Mesendoderm (in vitro differentiated cells): Measurements from ENCODE around the gene RBBP4.
A peak's percentile ranks its signal among the peaks of the same experiment; 100 is the strongest.

Experiments
- DNase-seq: peaks from one replicate; pipeline ENCODE4 v3.0.0; 2013
- H2AK5ac ChIP-seq: 2 replicates; pipeline ENCODE4 v1.6.1; 2013; ENCODE audit warnings: low read length, inconsistent platforms
- H2BK120ac ChIP-seq: 2 replicates; pipeline ENCODE4 v1.6.1; 2013; ENCODE audit warnings: low read depth, mild to moderate bottlenecking, low read length, moderate library complexity, mixed read lengths
- H2BK15ac ChIP-seq: replicated peaks from 2 replicates; pipeline ENCODE4 v1.6.1; 2013; ENCODE audit warnings: low read depth, mild to moderate bottlenecking, moderate library complexity
- H2BK5ac ChIP-seq: 2 replicates; pipeline ENCODE4 v1.6.1; 2013; ENCODE audit warnings: low read length, inconsistent platforms
- H3K18ac ChIP-seq: 2 replicates; pipeline ENCODE4 v1.6.1; 2013; ENCODE audit warnings: mild to moderate bottlenecking, low read length, mixed read lengths
- H3K23ac ChIP-seq: one replicate; pipeline ENCODE4 v1.6.1; 2013; ENCODE audit warnings: low read length
- H3K27ac ChIP-seq: 2 replicates; pipeline ENCODE4 v1.5.1; 2013; ENCODE audit warnings: low read depth, mild to moderate bottlenecking, inconsistent platforms, low read length, moderate library complexity
- H3K27me3 ChIP-seq: 2 replicates; pipeline ENCODE4 v1.6.1; 2013; ENCODE audit warnings: low read length, control low read depth, mild to moderate bottlenecking, inconsistent platforms; ENCODE audit not compliant: insufficient read depth, poor library complexity
- H3K36me3 ChIP-seq: 2 replicates; pipeline ENCODE4 v1.6.1; 2013; ENCODE audit warnings: low read length, inconsistent platforms; ENCODE audit not compliant: control insufficient read depth, insufficient read depth
- H3K4ac ChIP-seq: one replicate; pipeline ENCODE4 v1.6.1; 2013; ENCODE audit warnings: low read depth, mild to moderate bottlenecking, low read length, moderate library complexity
- H3K4me1 ChIP-seq: 2 replicates; pipeline ENCODE4 v1.6.1; 2013; ENCODE audit warnings: low read depth, low read length, inconsistent platforms; ENCODE audit not compliant: control insufficient read depth
- H3K4me2 ChIP-seq: 2 replicates; pipeline ENCODE4 v1.6.1; 2013; ENCODE audit warnings: low read length
- H3K4me3 ChIP-seq: 2 replicates; pipeline ENCODE4 v1.5.1; 2013; ENCODE audit warnings: mild to moderate bottlenecking, low read length
- H3K56ac ChIP-seq: one replicate; pipeline ENCODE4 v1.6.1; 2013; ENCODE audit warnings: low read length
- H3K79me1 ChIP-seq: 2 replicates; pipeline ENCODE4 v1.6.1; 2013; ENCODE audit warnings: low read length, inconsistent platforms
- H3K79me2 ChIP-seq: 2 replicates; pipeline ENCODE4 v1.6.1; 2013; ENCODE audit warnings: mild to moderate bottlenecking, low read length; ENCODE audit not compliant: control insufficient read depth, insufficient read depth
- H3K9ac ChIP-seq: 2 replicates; pipeline ENCODE4 v1.6.1; 2013; ENCODE audit warnings: low read length, inconsistent platforms
- H4K5ac ChIP-seq: one replicate; pipeline ENCODE4 v1.6.1; 2013; ENCODE audit warnings: low read length
- H4K8ac ChIP-seq: one replicate; pipeline ENCODE4 v1.6.1; 2013; ENCODE audit warnings: low read depth, mild to moderate bottlenecking, control low read depth, low read length, moderate library complexity
- WGBS: extraction: QIAGEN DNeasy Blood & Tissue Kit; methylation state at CpG from one replicate; pipeline ENCODE4 v1.1.7; 2013; ENCODE audit warnings: low lambda C conversion rate, missing lambda C conversion rate; ENCODE audit not compliant: insufficient coverage; ENCODE audit errors: extremely low coverage; 5-methylcytosine and 5-hydroxymethylcytosine counted together

Gene RBBP4

GRCh38 chr1:32719681-32720275, 68.8 kb downstream of the RBBP4 start:
- H3K79me2 ChIP-seq: no peaks in the 10 kb centered on the region
- no peaks in the 10 kb centered on the region for H3K27me3 ChIP-seq
- no peak overlapping the region for H2BK5ac ChIP-seq
- H4K8ac ChIP-seq: no peak overlapping the region
- H3K4me2 ChIP-seq: no peak overlapping the region
- H3K4me1 ChIP-seq: peaks cover 5% of the 10 kb centered on the region
- H3K9ac ChIP-seq: no peak overlapping the region
- H2AK5ac ChIP-seq: no peak overlapping the region
- H3K36me3 ChIP-seq: no peaks in the 10 kb centered on the region
- H3K4ac ChIP-seq: no peak overlapping the region
- no peak for DNase-seq
- H3K79me1 ChIP-seq: no peaks in the 10 kb centered on the region
- no peak overlapping the region for H3K18ac ChIP-seq
- no peak overlapping the region for H3K27ac ChIP-seq
- no peak overlapping the region for H3K56ac ChIP-seq
- H2BK15ac ChIP-seq: no peak overlapping the region
- no peak overlapping the region for H4K5ac ChIP-seq
- H3K23ac ChIP-seq: no peak overlapping the region
- no peak overlapping the region for H2BK120ac ChIP-seq
- no CpG with 5 or more reads among the region's 4 CpGs for WGBS
- no peak overlapping the region for H3K4me3 ChIP-seq

- H2BK15ac ChIP-seq: no peak overlapping the region
- no CpG with 5 or more reads among the region's 14 CpGs for WGBS
- H2AK5ac ChIP-seq: peak overlapping the region; percentile 45
- H4K5ac ChIP-seq: no peak overlapping the region
- peak overlapping the region; percentile 40 for H3K9ac ChIP-seq
- peak overlapping the region; percentile 80 for H3K56ac ChIP-seq
- H3K79me2 ChIP-seq: no peaks in the 10 kb centered on the region
- peak overlapping the region; percentile 40 for H3K4ac ChIP-seq
- H4K8ac ChIP-seq: no peak overlapping the region
- no peak overlapping the region for H3K23ac ChIP-seq
- peak overlapping the region; percentile 23 for H2BK120ac ChIP-seq
- no peaks in the 10 kb centered on the region for H3K79me1 ChIP-seq
- H3K27me3 ChIP-seq: no peaks in the 10 kb centered on the region
- DNase-seq: peak; percentile 96
- H3K4me1 ChIP-seq: peaks cover 7% of the 10 kb centered on the region
- no peak overlapping the region for H3K4me2 ChIP-seq
- H3K36me3 ChIP-seq: no peaks in the 10 kb centered on the region
- no peak overlapping the region for H3K4me3 ChIP-seq
- H3K27ac ChIP-seq: peak overlapping the region; percentile 15
- peak overlapping the region; percentile 12 for H3K18ac ChIP-seq
- H2BK5ac ChIP-seq: peak overlapping the region; percentile 96
Observed at GRCh38 chr1:32724678-32725614, 73.9 kb downstream of the RBBP4 start.

- Histone ChIP-seq H2AK5ac (peak overlapping the region; percentile 45), H3K36me3 (no peaks in the 10 kb centered on the region), H3K27me3 (no peaks in the 10 kb centered on the region), H3K23ac (no peak overlapping the region), H3K9ac (no peak overlapping the region), H3K56ac (peak overlapping the region; percentile 80), H2BK15ac (no peak overlapping the region), H3K4me2 (no peak overlapping the region), H3K27ac (no peak overlapping the region), H3K18ac (peak overlapping the region; percentile 12), H4K5ac (no peak overlapping the region), H3K79me2 (no peaks in the 10 kb centered on the region), H3K4me1 (peaks cover 7% of the 10 kb centered on the region), H4K8ac (no peak overlapping the region), H3K4me3 (no peak overlapping the region), H2BK5ac (peak overlapping the region; percentile 96), H3K4ac (peak overlapping the region; percentile 21), H2BK120ac (peak overlapping the region; percentile 23), H3K79me1 (no peaks in the 10 kb centered on the region)
- DNase-seq: no peak
- no CpG with 5 or more reads among the region's 3 CpGs for WGBS
Observed at GRCh38 chr1:32725615-32725982, 74.6 kb downstream of the RBBP4 start.

GRCh38 chr1:32727876-32728275, 76.9 kb downstream of the RBBP4 start:
- Histone ChIP-seq H3K79me1 (no peaks in the 10 kb centered on the region), H4K5ac (no peak overlapping the region)

GRCh38 chr1:32728413-32729077, 77.5 kb downstream of the RBBP4 start:
- no peak overlapping the region for H3K56ac ChIP-seq
- H3K18ac ChIP-seq: no peak overlapping the region
- H2BK120ac ChIP-seq: no peak overlapping the region
- H4K5ac ChIP-seq: no peak overlapping the region
- no peaks in the 10 kb centered on the region for H3K36me3 ChIP-seq
- H2AK5ac ChIP-seq: peak overlapping the region; percentile 45
- H3K79me2 ChIP-seq: no peaks in the 10 kb centered on the region
- no peak overlapping the region for H3K4me3 ChIP-seq
- peaks cover 7% of the 10 kb centered on the region for H3K4me1 ChIP-seq
- H3K27ac ChIP-seq: no peak overlapping the region
- no peak overlapping the region for H4K8ac ChIP-seq
- H3K4me2 ChIP-seq: no peak overlapping the region
- no peaks in the 10 kb centered on the region for H3K27me3 ChIP-seq
- no peak overlapping the region for H3K9ac ChIP-seq
- DNase-seq: no peak
- no peaks in the 10 kb centered on the region for H3K79me1 ChIP-seq
- no peak overlapping the region for H2BK15ac ChIP-seq
- H3K23ac ChIP-seq: no peak overlapping the region
- H3K4ac ChIP-seq: no peak overlapping the region
- no CpG with 5 or more reads among the region's 7 CpGs for WGBS
- H2BK5ac ChIP-seq: no peak overlapping the region

More at GRCh38 chr1:32727876-32728275, 76.9 kb downstream of the RBBP4 start:
- Histone ChIP-seq H3K36me3 (no peaks in the 10 kb centered on the region), H4K8ac (no peak overlapping the region), H3K27me3 (no peaks in the 10 kb centered on the region), H2AK5ac (no peak overlapping the region), H3K4me1 (peaks cover 7% of the 10 kb centered on the region), H2BK120ac (no peak overlapping the region), H2BK15ac (no peak overlapping the region), H3K27ac (no peak overlapping the region), H3K56ac (no peak overlapping the region), H3K79me2 (no peaks in the 10 kb centered on the region), H3K4me3 (no peak overlapping the region), H3K18ac (no peak overlapping the region), H3K4ac (no peak overlapping the region), H3K4me2 (no peak overlapping the region), H3K9ac (no peak overlapping the region), H2BK5ac (no peak overlapping the region), H3K23ac (no peak overlapping the region)
- no peak for DNase-seq
- WGBS: no CpG with 5 or more reads among the region's 1 CpG
